LNCAP (cell line): ENCODE measurements around the gene CTSE.

Experiments
- CTCF ChIP-seq: fragments of 450-650 bp; IDR thresholded peaks from 2 replicates; pipeline ENCODE4 v1.5.1; 2017; ENCODE audit warnings: mild to moderate bottlenecking

CTSE gene

GRCh38 chr1:206002871-206003801 lies 20.6 kb downstream of the CTSE start, which contains the start of gene RAB7B:
RAB7B (minus strand) TSS chr1:206003395; CDS start chr1:205994135, 9,260 bp downstream.
- no peak for TF ChIP-seq CTCF

GRCh38 chr1:206002160-206002559 lies 21.5 kb downstream of the CTSE start:
- TF ChIP-seq CTCF, result no peak

- TF ChIP-seq CTCF, result no peak
Observed at GRCh38 chr1:206001476-206001888, 22.2 kb downstream of the CTSE start.

- no peak for TF ChIP-seq CTCF
Observed at GRCh38 chr1:206000641-206001339, 22.9 kb downstream of the CTSE start.

GRCh38 chr1:205998457-205999241 lies 25.0 kb downstream of the CTSE start:
- TF ChIP-seq CTCF, result no peak

- no peak for TF ChIP-seq CTCF
Observed at GRCh38 chr1:205994346-205994745, 29.3 kb downstream of the CTSE start.

GRCh38 chr1:205993068-205993467 lies 30.6 kb downstream of the CTSE start:
- TF ChIP-seq CTCF, result no peak
